ENCODE measurements around the gene IL18RAP.

IL18RAP gene

GRCh38 chr2:102485147-102485785 lies 62.3 kb downstream of the IL18RAP start:
- no peak for ATAC-seq (ENCODE audit: low read depth)

GRCh38 chr2:102486941-102487702 lies 64.2 kb downstream of the IL18RAP start:
- peaks cover 21% of the 10 kb centered on the region for H3K27me3 Mint-ChIP-seq
- peaks cover 1% of the 10 kb centered on the region for H3K36me3 Mint-ChIP-seq
- H3K27ac Mint-ChIP-seq: no peak overlapping the region
- no peaks in the 10 kb centered on the region for H3K4me1 Mint-ChIP-seq
- DNase-seq (ENCODE audit: low spot score in 2 of 2) (no peak), ATAC-seq (ENCODE audit: low read depth) (no peak)
- peaks cover 1% of the 10 kb centered on the region for H3K9me3 Mint-ChIP-seq
- no peak overlapping the region for H3K4me3 Mint-ChIP-seq

More at GRCh38 chr2:102485147-102485785, 62.3 kb downstream of the IL18RAP start:
- Mint-ChIP-seq H3K27ac (no peak overlapping the region), H3K9me3 (no peaks in the 10 kb centered on the region), H3K4me3 (no peak overlapping the region), H3K4me1 (no peaks in the 10 kb centered on the region), H3K36me3 (no peaks in the 10 kb centered on the region), H3K27me3 (peaks cover 21% of the 10 kb centered on the region)
- DNase-seq (ENCODE audit: low spot score in 2 of 2): no peak

GRCh38 chr2:102487761-102488462 lies 65.0 kb downstream of the IL18RAP start:
- Mint-ChIP-seq H3K27ac (no peak overlapping the region), H3K9me3 (peaks cover 2% of the 10 kb centered on the region), H3K4me1 (no peaks in the 10 kb centered on the region), H3K36me3 (peaks cover 1% of the 10 kb centered on the region), H3K4me3 (no peak overlapping the region), H3K27me3 (peaks cover 21% of the 10 kb centered on the region)
- DNase-seq (ENCODE audit: low spot score in 2 of 2) (no peak), ATAC-seq (ENCODE audit: low read depth) (no peak)

- peaks cover 10% of the 10 kb centered on the region for H3K9me3 Mint-ChIP-seq
- H3K36me3 Mint-ChIP-seq: peaks cover 4% of the 10 kb centered on the region
- ATAC-seq (ENCODE audit: low read depth) (no peak), DNase-seq (ENCODE audit: low spot score in 2 of 2) (no peak)
- no peak overlapping the region for H3K4me3 Mint-ChIP-seq
- H3K27me3 Mint-ChIP-seq: peaks cover 22% of the 10 kb centered on the region
- no peaks in the 10 kb centered on the region for H3K4me1 Mint-ChIP-seq
- H3K27ac Mint-ChIP-seq: no peak overlapping the region
These were observed 66.7 kb downstream of the IL18RAP start for GRCh38 chr2:102489646-102490045.

GRCh38 chr2:102492006-102492405 lies 69.0 kb downstream of the IL18RAP start:
- Mint-ChIP-seq H3K9me3 (peaks cover 14% of the 10 kb centered on the region), H3K27me3 (peaks cover 11% of the 10 kb centered on the region)

GRCh38 chr2:102494570-102494969 lies 71.6 kb downstream of the IL18RAP start:
- Mint-ChIP-seq H3K27ac (no peak overlapping the region), H3K36me3 (peaks cover 4% of the 10 kb centered on the region), H3K4me3 (no peak overlapping the region), H3K27me3 (peaks cover 7% of the 10 kb centered on the region), H3K4me1 (no peaks in the 10 kb centered on the region), H3K9me3 (peaks cover 14% of the 10 kb centered on the region)
- ATAC-seq (ENCODE audit: low read depth) (no peak), DNase-seq (ENCODE audit: low spot score in 2 of 2) (no peak)

More at GRCh38 chr2:102492006-102492405, 69.0 kb downstream of the IL18RAP start:
- ATAC-seq (ENCODE audit: low read depth) (no peak), DNase-seq (ENCODE audit: low spot score in 2 of 2) (no peak)
- H3K27ac Mint-ChIP-seq: no peak overlapping the region
- peaks cover 4% of the 10 kb centered on the region for H3K36me3 Mint-ChIP-seq
- H3K4me1 Mint-ChIP-seq: no peaks in the 10 kb centered on the region
- no peak overlapping the region for H3K4me3 Mint-ChIP-seq

- Mint-ChIP-seq H3K4me3 (no peak overlapping the region), H3K9me3 (peaks cover 7% of the 10 kb centered on the region), H3K27ac (no peak overlapping the region), H3K4me1 (no peaks in the 10 kb centered on the region), H3K27me3 (peaks cover 3% of the 10 kb centered on the region), H3K36me3 (no peaks in the 10 kb centered on the region)
- DNase-seq (ENCODE audit: low spot score in 2 of 2): no peak
- no peak for ATAC-seq (ENCODE audit: low read depth)
These were observed 75.5 kb downstream of the IL18RAP start for GRCh38 chr2:102498414-102498813.

- H3K9me3 Mint-ChIP-seq: peaks cover 3% of the 10 kb centered on the region
- H3K27ac Mint-ChIP-seq: no peak overlapping the region
- no peaks in the 10 kb centered on the region for H3K36me3 Mint-ChIP-seq
- DNase-seq (ENCODE audit: low spot score in 2 of 2): no peak
- H3K4me1 Mint-ChIP-seq: no peaks in the 10 kb centered on the region
- no peak for ATAC-seq (ENCODE audit: low read depth)
- peaks cover 3% of the 10 kb centered on the region for H3K27me3 Mint-ChIP-seq
- H3K4me3 Mint-ChIP-seq: no peak overlapping the region
These were observed 76.6 kb downstream of the IL18RAP start for GRCh38 chr2:102499558-102499957.
